HCT116 (cell line): ENCODE results near the gene C1orf35. TPM values are rescaled to one million over a fixed set of nuclear protein-coding genes. Genes with fewer than 3 reads are reported as not detected.

Experiments used
- ATAC-seq: fragments of 200-7000 bp; cut with Tn5 transposase; 2 replicates; pipeline ENCODE4 v1.9.1; 2020; ENCODE audit warnings: mild to moderate bottlenecking, moderate library complexity
- BruUV-seq: library from RNA; stranded (reverse); fragments of 400-500 nt; replicated peaks from 2 replicates; lab custom pipeline; 2021; lab: Mats Ljungman, UMichigan
- CTCF ChIA-PET: fragments of 300-600 bp; sonication (Branson Sonifier 250); formaldehyde crosslinking; loops from one replicate; lab custom pipeline; 2021; ENCODE audit warnings: antibody characterized with exemption; lab: Charles Lee
- POLR2A ChIA-PET: fragments of 300-600, 350-600 bp; sonication (Branson Sonifier 250); formaldehyde crosslinking; loops from one replicate; lab custom pipeline; 2021; ENCODE audit warnings: antibody characterized with exemption; lab: Charles Lee
- RAD21 ChIA-PET, 2 experiments: fragments of 300-600 bp; sonication (Branson Sonifier 250); formaldehyde crosslinking; loops; one replicate each; lab custom pipeline; 2023; ENCODE audit warnings: low total read pairs in 2 of 2; ENCODE audit not compliant: uncharacterized antibody in 2 of 2, unreplicated experiment in 2 of 2, low non-redundant PET in 1 of 2; lab: Charles Lee
- DNase-seq: peaks from one replicate; pipeline ENCODE4 v3.0.0-alpha.2; 2010; ENCODE audit warnings: low read depth, low spot score
- H2AFZ ChIP-seq: fragments of 200-600 bp; shearing (Covaris generic), sonication (generic); 2 replicates; pipeline ENCODE4 v1.6.1; 2017; ENCODE audit warnings: low read depth, mixed run types, mixed read lengths, antibody characterized with exemption, low read length; ENCODE audit not compliant: poor library complexity, severe bottlenecking
- H3K27ac ChIP-seq: 2 replicates; pipeline ENCODE4 v1.5.1; 2012; ENCODE audit warnings: low read depth, low read length
- H3K27me3 ChIP-seq: fragments of 200-600 bp; sonication (generic); 2 replicates; pipeline ENCODE4 v1.6.1; 2016; ENCODE audit warnings: mixed run types, low read length, mixed read lengths; ENCODE audit not compliant: insufficient read depth
- H3K36me3 ChIP-seq, 2 experiments: fragments of 200-500 bp in 1 of 2; fragments of 200-600 bp in 1 of 2; sonication (Bioruptor generic) in 1 of 2; sonication (generic) in 1 of 2; 2 replicates each; pipeline versions ENCODE4 v1.5.1 to v1.6.1; 2014 to 2016; ENCODE audit warnings: low read length in 2 of 2, inconsistent platforms in 1 of 2, mixed read lengths in 1 of 2, mixed run types in 1 of 2; ENCODE audit not compliant: insufficient read depth in 2 of 2, control insufficient read depth in 1 of 2
- H3K4me1 ChIP-seq, 2 experiments: fragments of 200-600 bp in 1 of 2; sonication (generic) in 1 of 2; 2 replicates each; pipeline versions ENCODE4 v1.5.1 to v1.6.1; 2012 to 2017; ENCODE audit warnings: low read length in 2 of 2, inconsistent platforms in 1 of 2, mild to moderate bottlenecking in 1 of 2, mixed read lengths in 1 of 2, mixed run types in 1 of 2, moderate library complexity in 1 of 2; ENCODE audit not compliant: insufficient read depth in 2 of 2, control insufficient read depth in 1 of 2
- H3K4me2 ChIP-seq: fragments of 200-600 bp; sonication (generic); 2 replicates; pipeline ENCODE4 v1.6.1; 2017; ENCODE audit warnings: mixed run types, low read length, mixed read lengths
- H3K4me3 ChIP-seq, 2 experiments: fragments of 200-600 bp in 1 of 2; sonication (generic) in 1 of 2; replicated peaks in 1 of 2; 2 replicates each; pipeline ENCODE4 v1.5.1; 2011 to 2016; ENCODE audit warnings: low read length in 2 of 2, control low read depth in 1 of 2, low read depth in 1 of 2, mild to moderate bottlenecking in 1 of 2, mixed read lengths in 1 of 2, mixed run types in 1 of 2
- H3K79me2 ChIP-seq: fragments of 200-600 bp; sonication (generic); 2 replicates; pipeline ENCODE4 v1.6.1; 2017; ENCODE audit warnings: mild to moderate bottlenecking, mixed run types, low read length, moderate library complexity, mixed read lengths; ENCODE audit not compliant: insufficient read depth
- H3K9ac ChIP-seq: fragments of 200-600 bp; sonication (generic); 2 replicates; pipeline ENCODE4 v1.6.1; 2016; ENCODE audit warnings: low read length, mixed read lengths
- H3K9me2 ChIP-seq: fragments of 200-600 bp; sonication (generic), shearing (Covaris generic); 2 replicates; pipeline ENCODE4 v1.6.1; 2017; ENCODE audit warnings: mixed run types, mild to moderate bottlenecking, moderate library complexity; ENCODE audit not compliant: insufficient read depth
- H3K9me3 ChIP-seq, 2 experiments: fragments of 200-500 bp in 1 of 2; fragments of 200-600 bp in 1 of 2; sonication (Bioruptor generic) in 1 of 2; sonication (generic) in 1 of 2; 2 replicates each; pipeline ENCODE4 v1.6.1; 2014 to 2017; ENCODE audit warnings: low read length in 2 of 2, mixed read lengths in 2 of 2, inconsistent platforms in 1 of 2, low read depth in 1 of 2, mild to moderate bottlenecking in 1 of 2, mixed run types in 1 of 2, moderate library complexity in 1 of 2; ENCODE audit not compliant: control insufficient read depth in 1 of 2, insufficient read depth in 1 of 2
- H4K20me1 ChIP-seq: fragments of 200-600 bp; sonication (generic), shearing (Covaris generic); 2 replicates; pipeline ENCODE4 v1.6.1; 2017; ENCODE audit warnings: mixed run types, mild to moderate bottlenecking, moderate library complexity; ENCODE audit not compliant: insufficient read depth
- CBX3 ChIP-seq: IDR thresholded peaks from 2 replicates; pipeline ENCODE4 v1.6.1; 2012; ENCODE audit warnings: low read depth
- EGR1 ChIP-seq: IDR thresholded peaks from 2 replicates; pipeline ENCODE4 v1.6.1; 2012; ENCODE audit warnings: low read depth
- ELF1 ChIP-seq: IDR thresholded peaks from 2 replicates; pipeline ENCODE4 v1.6.1; 2012; ENCODE audit warnings: low read depth, borderline replicate concordance
- EZH2phosphoT487 ChIP-seq: fragments of 200-600 bp; IDR thresholded peaks from 2 replicates; pipeline ENCODE4 v1.6.1; 2018; ENCODE audit warnings: antibody characterized with exemption, borderline replicate concordance
- FOSL1 ChIP-seq: IDR thresholded peaks from 2 replicates; pipeline ENCODE4 v1.6.1; 2012; ENCODE audit warnings: low read depth
- POLR2A ChIP-seq: IDR thresholded peaks from 2 replicates; pipeline ENCODE4 v1.7.0; 2011; ENCODE audit warnings: borderline replicate concordance; ENCODE audit not compliant: insufficient read depth, insufficient read length; ENCODE audit errors: extremely low read depth
- POLR2AphosphoS5 ChIP-seq: IDR thresholded peaks from 2 replicates; pipeline ENCODE4 v1.6.1; 2011; ENCODE audit warnings: mild to moderate bottlenecking, low read depth, low read length, moderate library complexity
- SRF ChIP-seq: IDR thresholded peaks from 2 replicates; pipeline ENCODE4 v1.6.1; 2012; ENCODE audit warnings: low read depth
- ZFX ChIP-seq: fragments of 450-650 bp; IDR thresholded peaks from 2 replicates; pipeline ENCODE4 v1.6.1; 2017
- intact Hi-C: fragments of 100-400 bp; cut with micrococcal nuclease; formaldehyde crosslinking; loops from 2 replicates; pipeline ENCODE4 v1.10.0; 2022
- total RNA-seq: library from RNA; stranded (reverse); gene quantifications from one replicate; pipeline ENCODE4 v1.2.1, GENCODE V29; 2021; ENCODE audit not compliant: unreplicated experiment
- TF ChIP-seq, protein P1 (sequence below): IDR thresholded peaks from 2 replicates; pipeline ENCODE4 v1.6.1; 2012; ENCODE audit warnings: low read depth

Gene C1orf35
- total RNA-seq, 1 experiment from 2014 or later, result 26.1 TPM

- Histone ChIP-seq H3K9ac (no peak overlapping the region), H3K79me2 (no peaks in the 10 kb centered on the region), H3K9me2 (no peaks in the 10 kb centered on the region), H3K36me3 (no peaks in the 10 kb centered on the region), H4K20me1 (no peaks in the 10 kb centered on the region), H3K4me2 (no peak overlapping the region), H3K4me1 (0 out of 4 replicates have a peak, but pooled peaks cover 0 to under 1% of the 10 kb centered on the region in 2 experiments), H2AFZ (no peak overlapping the region), H3K9me3 (no peaks in the 10 kb centered on the region), H3K4me3 (no peak overlapping the region), H3K27ac (no peak overlapping the region), H3K27me3 (no peaks in the 10 kb centered on the region)
- no TSS peak for BruUV-seq
- ChIA-PET RAD21 (no interaction called here), CTCF (no interaction called here), POLR2A (no interaction called here)
- TF ChIP-seq ZFX (no peak), FOSL1 (no peak), POLR2A (no peak), CBX3 (no peak)
- TF ChIP-seq, protein P1, sequence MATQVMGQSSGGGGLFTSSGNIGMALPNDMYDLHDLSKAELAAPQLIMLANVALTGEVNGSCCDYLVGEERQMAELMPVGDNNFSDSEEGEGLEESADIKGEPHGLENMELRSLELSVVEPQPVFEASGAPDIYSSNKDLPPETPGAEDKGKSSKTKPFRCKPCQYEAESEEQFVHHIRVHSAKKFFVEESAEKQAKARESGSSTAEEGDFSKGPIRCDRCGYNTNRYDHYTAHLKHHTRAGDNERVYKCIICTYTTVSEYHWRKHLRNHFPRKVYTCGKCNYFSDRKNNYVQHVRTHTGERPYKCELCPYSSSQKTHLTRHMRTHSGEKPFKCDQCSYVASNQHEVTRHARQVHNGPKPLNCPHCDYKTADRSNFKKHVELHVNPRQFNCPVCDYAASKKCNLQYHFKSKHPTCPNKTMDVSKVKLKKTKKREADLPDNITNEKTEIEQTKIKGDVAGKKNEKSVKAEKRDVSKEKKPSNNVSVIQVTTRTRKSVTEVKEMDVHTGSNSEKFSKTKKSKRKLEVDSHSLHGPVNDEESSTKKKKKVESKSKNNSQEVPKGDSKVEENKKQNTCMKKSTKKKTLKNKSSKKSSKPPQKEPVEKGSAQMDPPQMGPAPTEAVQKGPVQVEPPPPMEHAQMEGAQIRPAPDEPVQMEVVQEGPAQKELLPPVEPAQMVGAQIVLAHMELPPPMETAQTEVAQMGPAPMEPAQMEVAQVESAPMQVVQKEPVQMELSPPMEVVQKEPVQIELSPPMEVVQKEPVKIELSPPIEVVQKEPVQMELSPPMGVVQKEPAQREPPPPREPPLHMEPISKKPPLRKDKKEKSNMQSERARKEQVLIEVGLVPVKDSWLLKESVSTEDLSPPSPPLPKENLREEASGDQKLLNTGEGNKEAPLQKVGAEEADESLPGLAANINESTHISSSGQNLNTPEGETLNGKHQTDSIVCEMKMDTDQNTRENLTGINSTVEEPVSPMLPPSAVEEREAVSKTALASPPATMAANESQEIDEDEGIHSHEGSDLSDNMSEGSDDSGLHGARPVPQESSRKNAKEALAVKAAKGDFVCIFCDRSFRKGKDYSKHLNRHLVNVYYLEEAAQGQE, result no peak
- DNase-seq, result no peak
- ATAC-seq, result no peak
- intact Hi-C loops, result no loop called here
Observed at GRCh38 chr1:228125185-228125584, 22.1 kb upstream of the C1orf35 start.

DNA sequence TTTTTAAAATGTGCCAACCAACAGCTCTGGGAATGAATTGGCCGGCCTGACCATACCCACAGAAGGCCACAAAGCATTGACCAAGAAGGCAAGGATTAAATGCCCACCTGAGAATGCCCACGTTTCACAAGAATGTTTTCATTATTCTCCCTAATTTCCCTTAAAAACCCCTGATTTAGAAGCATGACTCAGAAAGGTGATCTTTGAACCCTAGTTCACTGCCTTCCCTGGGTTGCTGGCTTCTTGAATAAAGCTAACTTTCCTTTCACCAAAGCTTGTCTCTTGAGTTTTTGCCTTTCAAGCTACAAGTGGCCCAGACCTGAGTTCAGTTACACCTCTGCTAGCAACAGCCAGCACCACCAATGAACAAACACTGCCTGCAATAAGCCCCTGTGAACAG, 20.4 kb upstream of the C1orf35 start:
- Histone ChIP-seq H3K36me3 (no peaks in the 10 kb centered on the region), H3K79me2 (no peaks in the 10 kb centered on the region), H3K27ac (no peak overlapping the region), H3K4me1 (no peaks in the 10 kb centered on the region), H3K27me3 (no peaks in the 10 kb centered on the region), H3K9me3 (no peaks in the 10 kb centered on the region), H2AFZ (no peak overlapping the region), H4K20me1 (no peaks in the 10 kb centered on the region), H3K4me3 (no peak overlapping the region), H3K4me2 (no peak overlapping the region), H3K9ac (no peak overlapping the region), H3K9me2 (no peaks in the 10 kb centered on the region)
- no TSS peak for BruUV-seq
- ChIA-PET RAD21 (no interaction called here), POLR2A (no interaction called here), CTCF (no interaction called here)
- no peak for ATAC-seq
- no peak for DNase-seq
- intact Hi-C loops, result no loop called here
- TF ChIP-seq EGR1 (no peak), SRF (no peak), EZH2phosphoT487 (no peak), ZFX (no peak), POLR2A (no peak), POLR2AphosphoS5 (no peak), ELF1 (no peak)
